ENCODE measurements around the gene C4orf50.

DNA sequence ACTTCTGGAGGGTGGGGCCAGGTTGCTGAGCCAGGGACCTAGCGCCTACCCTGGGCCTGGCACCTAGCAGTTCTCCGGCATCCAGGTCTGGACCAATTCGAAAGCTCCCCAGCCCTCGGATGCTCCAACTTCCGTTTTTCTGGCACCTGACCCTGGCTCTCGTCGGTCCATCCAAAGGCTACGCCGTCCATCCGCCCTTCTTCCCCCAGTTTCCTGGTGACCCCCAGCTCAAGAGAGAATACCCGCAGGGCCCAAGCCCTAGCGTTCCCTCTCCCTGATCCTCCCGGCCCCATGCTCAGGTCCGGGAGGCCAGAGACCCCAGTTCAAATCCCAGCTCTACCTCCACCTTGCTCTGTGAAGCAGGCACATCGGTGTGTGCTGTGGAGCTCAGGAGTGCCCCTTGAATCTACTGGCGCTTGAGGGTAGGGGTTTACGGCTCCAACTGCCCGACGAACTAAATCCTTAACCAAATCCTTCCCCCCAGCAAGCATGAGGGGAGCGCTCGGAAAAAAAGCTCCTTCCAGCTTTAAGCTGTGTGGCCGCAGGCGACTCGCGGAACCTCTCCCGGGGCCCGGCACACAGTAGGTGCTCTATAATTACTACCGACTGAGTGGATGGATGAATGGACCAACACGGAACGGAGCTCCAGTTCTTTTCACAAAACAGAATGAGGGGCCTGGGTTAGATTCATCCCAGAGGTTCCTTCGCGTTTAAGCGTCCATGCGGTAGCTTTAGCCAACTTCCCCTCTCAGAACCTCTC lies 126.5 kb downstream of the C4orf50 start:
- TF ChIP-seq, protein P1, sequence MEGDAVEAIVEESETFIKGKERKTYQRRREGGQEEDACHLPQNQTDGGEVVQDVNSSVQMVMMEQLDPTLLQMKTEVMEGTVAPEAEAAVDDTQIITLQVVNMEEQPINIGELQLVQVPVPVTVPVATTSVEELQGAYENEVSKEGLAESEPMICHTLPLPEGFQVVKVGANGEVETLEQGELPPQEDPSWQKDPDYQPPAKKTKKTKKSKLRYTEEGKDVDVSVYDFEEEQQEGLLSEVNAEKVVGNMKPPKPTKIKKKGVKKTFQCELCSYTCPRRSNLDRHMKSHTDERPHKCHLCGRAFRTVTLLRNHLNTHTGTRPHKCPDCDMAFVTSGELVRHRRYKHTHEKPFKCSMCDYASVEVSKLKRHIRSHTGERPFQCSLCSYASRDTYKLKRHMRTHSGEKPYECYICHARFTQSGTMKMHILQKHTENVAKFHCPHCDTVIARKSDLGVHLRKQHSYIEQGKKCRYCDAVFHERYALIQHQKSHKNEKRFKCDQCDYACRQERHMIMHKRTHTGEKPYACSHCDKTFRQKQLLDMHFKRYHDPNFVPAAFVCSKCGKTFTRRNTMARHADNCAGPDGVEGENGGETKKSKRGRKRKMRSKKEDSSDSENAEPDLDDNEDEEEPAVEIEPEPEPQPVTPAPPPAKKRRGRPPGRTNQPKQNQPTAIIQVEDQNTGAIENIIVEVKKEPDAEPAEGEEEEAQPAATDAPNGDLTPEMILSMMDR (conservative IDR thresholded peaks at IDR 0.05; ENCODE audit: low read length): no peak
- TF ChIP-seq EZH2phosphoT487 (IDR thresholded peaks at IDR 0.05; ENCODE audit: borderline replicate concordance): no peak

Data from Loucy (cell line).